ENCODE measurements around the gene CSPG5.

Gene CSPG5

GRCh38 chr3:47573190-47574172 lies 5.2 kb downstream of the CSPG5 start:
- Histone ChIP-seq H3K9me3 (ENCODE audit: control insufficient read depth in 2 of 2, low read length in 2 of 2) (no peaks in the 10 kb centered on the region), H3K9ac (ENCODE audit: low read depth in 1 of 2, low read length in 2 of 2) (no peak overlapping the region), H3K4me1 (ENCODE audit: control insufficient read depth in 2 of 2, insufficient read depth in 2 of 2, low read length in 2 of 2) (peaks cover 4 to 5% of the 10 kb centered on the region in 2 donors), H3K36me3 (ENCODE audit: control insufficient read depth in 2 of 2, insufficient read depth in 2 of 2, low read length in 2 of 2) (no peaks in the 10 kb centered on the region), H3K27ac (ENCODE audit: low read depth in 2 of 2, low read length in 2 of 2) (no peak overlapping the region), H3K27me3 (ENCODE audit: control insufficient read depth in 2 of 2, insufficient read depth in 2 of 2, low read length in 2 of 2) (peaks cover 0 to 18% of the 10 kb centered on the region in 2 donors), H3K4me3 (ENCODE audit: low read length in 2 of 2) (no peak overlapping the region)

- H3K4me3 ChIP-seq (ENCODE audit: low read length in 2 of 2), result no peak overlapping the region
- H3K4me1 ChIP-seq (ENCODE audit: control insufficient read depth in 2 of 2, insufficient read depth in 2 of 2, low read length in 2 of 2), result no peaks in the 10 kb centered on the region
- no peak overlapping the region for H3K27ac ChIP-seq (ENCODE audit: low read depth in 2 of 2, low read length in 2 of 2)
- H3K9ac ChIP-seq (ENCODE audit: low read depth in 1 of 2, low read length in 2 of 2), result no peak overlapping the region
- peaks cover 0 to 8% of the 10 kb centered on the region in 2 donors for H3K27me3 ChIP-seq (ENCODE audit: control insufficient read depth in 2 of 2, insufficient read depth in 2 of 2, low read length in 2 of 2)
- H3K9me3 ChIP-seq (ENCODE audit: control insufficient read depth in 2 of 2, low read length in 2 of 2), result no peaks in the 10 kb centered on the region
- no peaks in the 10 kb centered on the region for H3K36me3 ChIP-seq (ENCODE audit: control insufficient read depth in 2 of 2, insufficient read depth in 2 of 2, low read length in 2 of 2)
Measured at GRCh38 chr3:47571391-47572175, 7.1 kb downstream of the CSPG5 start.

GRCh38 chr3:47568901-47569300 lies 9.8 kb downstream of the CSPG5 start:
- Histone ChIP-seq H3K27ac (ENCODE audit: low read depth in 2 of 2, low read length in 2 of 2) (no peak overlapping the region), H3K36me3 (ENCODE audit: control insufficient read depth in 2 of 2, insufficient read depth in 2 of 2, low read length in 2 of 2) (no peaks in the 10 kb centered on the region), H3K9me3 (ENCODE audit: control insufficient read depth in 2 of 2, low read length in 2 of 2) (no peaks in the 10 kb centered on the region), H3K27me3 (ENCODE audit: control insufficient read depth in 2 of 2, insufficient read depth in 2 of 2, low read length in 2 of 2) (peaks cover 0 to 7% of the 10 kb centered on the region in 2 donors), H3K9ac (ENCODE audit: low read depth in 1 of 2, low read length in 2 of 2) (no peak overlapping the region), H3K4me1 (ENCODE audit: control insufficient read depth in 2 of 2, insufficient read depth in 2 of 2, low read length in 2 of 2) (no peaks in the 10 kb centered on the region), H3K4me3 (ENCODE audit: low read length in 2 of 2) (no peak overlapping the region)

GRCh38 chr3:47567149-47567548 lies 11.5 kb downstream of the CSPG5 start:
- peaks cover 0 to 3% of the 10 kb centered on the region in 2 donors for H3K27me3 ChIP-seq (ENCODE audit: control insufficient read depth in 2 of 2, insufficient read depth in 2 of 2, low read length in 2 of 2)
- H3K36me3 ChIP-seq (ENCODE audit: control insufficient read depth in 2 of 2, insufficient read depth in 2 of 2, low read length in 2 of 2), result no peaks in the 10 kb centered on the region
- no peaks in the 10 kb centered on the region for H3K9me3 ChIP-seq (ENCODE audit: control insufficient read depth in 2 of 2, low read length in 2 of 2)
- no peak overlapping the region for H3K27ac ChIP-seq (ENCODE audit: low read depth in 2 of 2, low read length in 2 of 2)
- no peak overlapping the region for H3K4me3 ChIP-seq (ENCODE audit: low read length in 2 of 2)
- H3K9ac ChIP-seq (ENCODE audit: low read depth in 1 of 2, low read length in 2 of 2), result no peak overlapping the region
- no peaks in the 10 kb centered on the region for H3K4me1 ChIP-seq (ENCODE audit: control insufficient read depth in 2 of 2, insufficient read depth in 2 of 2, low read length in 2 of 2)

- Histone ChIP-seq H3K36me3 (ENCODE audit: control insufficient read depth in 2 of 2, insufficient read depth in 2 of 2, low read length in 2 of 2) (no peaks in the 10 kb centered on the region), H3K4me3 (ENCODE audit: low read length in 2 of 2) (no peak overlapping the region), H3K4me1 (ENCODE audit: control insufficient read depth in 2 of 2, insufficient read depth in 2 of 2, low read length in 2 of 2) (no peaks in the 10 kb centered on the region), H3K27ac (ENCODE audit: low read depth in 2 of 2, low read length in 2 of 2) (no peak overlapping the region), H3K9me3 (ENCODE audit: control insufficient read depth in 2 of 2, low read length in 2 of 2) (no peaks in the 10 kb centered on the region), H3K9ac (ENCODE audit: low read depth in 1 of 2, low read length in 2 of 2) (no peak overlapping the region), H3K27me3 (ENCODE audit: control insufficient read depth in 2 of 2, insufficient read depth in 2 of 2, low read length in 2 of 2) (no peaks in the 10 kb centered on the region)
Measured at GRCh38 chr3:47566667-47567066, 12.0 kb downstream of the CSPG5 start.

GRCh38 chr3:47565734-47566550 lies 12.7 kb downstream of the CSPG5 start:
- H3K36me3 ChIP-seq (ENCODE audit: control insufficient read depth in 2 of 2, insufficient read depth in 2 of 2, low read length in 2 of 2), result no peaks in the 10 kb centered on the region
- no peaks in the 10 kb centered on the region for H3K9me3 ChIP-seq (ENCODE audit: control insufficient read depth in 2 of 2, low read length in 2 of 2)
- no peak overlapping the region for H3K9ac ChIP-seq (ENCODE audit: low read depth in 1 of 2, low read length in 2 of 2)
- H3K4me3 ChIP-seq (ENCODE audit: low read length in 2 of 2), result no peak overlapping the region
- no peak overlapping the region for H3K27ac ChIP-seq (ENCODE audit: low read depth in 2 of 2, low read length in 2 of 2)
- no peaks in the 10 kb centered on the region for H3K27me3 ChIP-seq (ENCODE audit: control insufficient read depth in 2 of 2, insufficient read depth in 2 of 2, low read length in 2 of 2)
- H3K4me1 ChIP-seq (ENCODE audit: control insufficient read depth in 2 of 2, insufficient read depth in 2 of 2, low read length in 2 of 2), result no peaks in the 10 kb centered on the region

GRCh38 chr3:47556351-47556750 lies 22.3 kb downstream of the CSPG5 start:
- Histone ChIP-seq H3K9me3 (ENCODE audit: control insufficient read depth in 2 of 2, low read length in 2 of 2) (no peaks in the 10 kb centered on the region), H3K36me3 (ENCODE audit: control insufficient read depth in 2 of 2, insufficient read depth in 2 of 2, low read length in 2 of 2) (no peaks in the 10 kb centered on the region), H3K9ac (ENCODE audit: low read depth in 1 of 2, low read length in 2 of 2) (no peak overlapping the region), H3K4me1 (ENCODE audit: control insufficient read depth in 2 of 2, insufficient read depth in 2 of 2, low read length in 2 of 2) (no peaks in the 10 kb centered on the region), H3K27ac (ENCODE audit: low read depth in 2 of 2, low read length in 2 of 2) (no peak overlapping the region), H3K27me3 (ENCODE audit: control insufficient read depth in 2 of 2, insufficient read depth in 2 of 2, low read length in 2 of 2) (no peaks in the 10 kb centered on the region), H3K4me3 (ENCODE audit: low read length in 2 of 2) (no peak overlapping the region)

- Histone ChIP-seq H3K4me1 (ENCODE audit: control insufficient read depth in 2 of 2, insufficient read depth in 2 of 2, low read length in 2 of 2) (no peaks in the 10 kb centered on the region), H3K27ac (ENCODE audit: low read depth in 2 of 2, low read length in 2 of 2) (no peak overlapping the region), H3K27me3 (ENCODE audit: control insufficient read depth in 2 of 2, insufficient read depth in 2 of 2, low read length in 2 of 2) (no peaks in the 10 kb centered on the region), H3K4me3 (ENCODE audit: low read length in 2 of 2) (no peak overlapping the region), H3K9me3 (ENCODE audit: control insufficient read depth in 2 of 2, low read length in 2 of 2) (no peaks in the 10 kb centered on the region), H3K9ac (ENCODE audit: low read depth in 1 of 2, low read length in 2 of 2) (no peak overlapping the region), H3K36me3 (ENCODE audit: control insufficient read depth in 2 of 2, insufficient read depth in 2 of 2, low read length in 2 of 2) (no peaks in the 10 kb centered on the region)
Measured at GRCh38 chr3:47554335-47554734, 24.3 kb downstream of the CSPG5 start.

GRCh38 chr3:47553407-47553806 lies 25.3 kb downstream of the CSPG5 start:
- Histone ChIP-seq H3K27ac (ENCODE audit: low read depth in 2 of 2, low read length in 2 of 2) (no peak overlapping the region), H3K36me3 (ENCODE audit: control insufficient read depth in 2 of 2, insufficient read depth in 2 of 2, low read length in 2 of 2) (no peaks in the 10 kb centered on the region), H3K9me3 (ENCODE audit: control insufficient read depth in 2 of 2, low read length in 2 of 2) (no peaks in the 10 kb centered on the region), H3K4me3 (ENCODE audit: low read length in 2 of 2) (no peak overlapping the region), H3K4me1 (ENCODE audit: control insufficient read depth in 2 of 2, insufficient read depth in 2 of 2, low read length in 2 of 2) (no peaks in the 10 kb centered on the region), H3K9ac (ENCODE audit: low read depth in 1 of 2, low read length in 2 of 2) (no peak overlapping the region), H3K27me3 (ENCODE audit: control insufficient read depth in 2 of 2, insufficient read depth in 2 of 2, low read length in 2 of 2) (no peaks in the 10 kb centered on the region)
